ENCODE measurements around the gene P4HTM.
"Not testable (repeated sequence)": the region's sequence is repeated elsewhere in the genome, so short reads cannot be mapped to it uniquely, and the experiment has no call there.

P4HTM gene

GRCh38 chr3:48985831-48986376 is 4.1 kb upstream of the P4HTM start:
- DNase-seq: no peak

DNA sequence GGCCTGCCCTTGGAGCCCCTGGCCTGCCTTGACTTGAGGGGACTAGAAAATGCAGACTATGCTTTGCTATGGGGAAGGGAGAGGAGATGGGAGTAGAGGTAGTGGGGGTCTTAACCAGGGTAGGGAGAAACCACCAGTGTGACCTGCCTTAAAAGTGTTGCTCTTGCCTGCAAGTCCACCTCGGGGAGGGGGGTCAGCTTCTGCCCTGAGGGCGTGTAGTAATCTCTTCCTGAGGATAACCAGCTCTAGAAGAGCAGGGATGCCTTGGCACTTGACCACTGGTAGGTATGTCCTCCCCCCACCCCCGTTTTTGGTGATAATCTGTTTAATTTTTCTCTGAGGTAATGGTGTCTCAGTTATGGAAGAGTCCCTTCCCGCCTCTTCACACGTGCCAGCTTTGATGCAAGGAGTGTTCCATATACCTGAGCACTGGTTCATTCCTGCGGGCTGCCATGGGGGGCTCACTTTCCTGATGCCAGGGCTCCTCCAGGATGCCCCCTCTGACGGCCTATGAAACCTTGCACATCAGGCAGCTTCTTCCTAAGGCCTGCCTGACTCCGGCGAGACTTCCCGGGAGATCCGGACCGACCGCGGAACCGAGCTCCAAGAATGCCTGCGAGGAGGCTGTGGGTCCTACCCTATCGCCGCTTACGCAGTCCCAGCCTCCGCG is 780 bp upstream of the P4HTM start:
- DNase-seq: peak in 1 of 2 experiments; percentile 34

- peak; percentile 37 to 63 for DNase-seq
Measured at GRCh38 chr3:48990636-48991469, 812 bp downstream of the P4HTM start.

DNA sequence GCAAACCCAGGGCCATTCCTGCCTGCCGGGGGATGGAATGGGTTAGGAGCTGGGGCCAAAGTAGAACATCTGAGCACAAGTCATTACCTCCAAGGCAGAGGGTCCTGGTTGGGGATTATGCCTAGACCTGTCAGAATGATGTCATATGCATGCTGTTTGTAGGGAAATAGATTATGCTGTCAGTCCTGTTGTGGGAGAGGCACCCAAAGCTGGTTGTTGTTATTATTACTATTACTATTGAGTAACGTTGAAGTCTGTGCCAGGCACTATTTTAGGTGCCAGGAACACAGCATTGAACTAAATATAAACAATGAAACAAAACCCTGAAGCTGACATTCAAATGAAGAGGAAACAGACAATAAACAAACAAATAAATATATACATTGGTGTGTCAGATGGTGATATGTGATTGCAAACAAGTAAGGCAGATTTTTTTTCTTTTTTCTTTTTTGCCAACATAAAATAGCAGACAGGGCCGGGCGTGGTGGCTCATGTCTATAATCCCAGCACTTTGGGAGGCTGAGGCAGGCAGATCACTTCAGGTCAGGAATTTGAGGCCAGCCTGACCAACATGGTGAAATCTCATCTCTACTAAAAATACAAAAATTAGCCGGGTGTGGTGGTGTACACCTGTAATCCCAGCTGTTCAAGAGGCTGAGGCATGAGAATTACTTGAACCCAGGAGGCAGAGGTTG is 2.0 kb downstream of the P4HTM start:
- DNase-seq: no peak

- DNase-seq: no peak
Measured at GRCh38 chr3:48993834-48994233, 3.8 kb downstream of the P4HTM start.

GRCh38 chr3:48996640-48997039 is 6.6 kb downstream of the P4HTM start:
- no peak for DNase-seq

GRCh38 chr3:48997102-48997635 is 7.1 kb downstream of the P4HTM start:
- DNase-seq: no peak

- peak in 1 of 2 experiments; percentile 52 for DNase-seq
Measured at GRCh38 chr3:48997714-48998637, 7.9 kb downstream of the P4HTM start.

GRCh38 chr3:48999085-48999858 is 9.2 kb downstream of the P4HTM start:
- no peak for DNase-seq

- no peak for DNase-seq
Measured at GRCh38 chr3:49001155-49001554, 11.1 kb downstream of the P4HTM start.

DNA sequence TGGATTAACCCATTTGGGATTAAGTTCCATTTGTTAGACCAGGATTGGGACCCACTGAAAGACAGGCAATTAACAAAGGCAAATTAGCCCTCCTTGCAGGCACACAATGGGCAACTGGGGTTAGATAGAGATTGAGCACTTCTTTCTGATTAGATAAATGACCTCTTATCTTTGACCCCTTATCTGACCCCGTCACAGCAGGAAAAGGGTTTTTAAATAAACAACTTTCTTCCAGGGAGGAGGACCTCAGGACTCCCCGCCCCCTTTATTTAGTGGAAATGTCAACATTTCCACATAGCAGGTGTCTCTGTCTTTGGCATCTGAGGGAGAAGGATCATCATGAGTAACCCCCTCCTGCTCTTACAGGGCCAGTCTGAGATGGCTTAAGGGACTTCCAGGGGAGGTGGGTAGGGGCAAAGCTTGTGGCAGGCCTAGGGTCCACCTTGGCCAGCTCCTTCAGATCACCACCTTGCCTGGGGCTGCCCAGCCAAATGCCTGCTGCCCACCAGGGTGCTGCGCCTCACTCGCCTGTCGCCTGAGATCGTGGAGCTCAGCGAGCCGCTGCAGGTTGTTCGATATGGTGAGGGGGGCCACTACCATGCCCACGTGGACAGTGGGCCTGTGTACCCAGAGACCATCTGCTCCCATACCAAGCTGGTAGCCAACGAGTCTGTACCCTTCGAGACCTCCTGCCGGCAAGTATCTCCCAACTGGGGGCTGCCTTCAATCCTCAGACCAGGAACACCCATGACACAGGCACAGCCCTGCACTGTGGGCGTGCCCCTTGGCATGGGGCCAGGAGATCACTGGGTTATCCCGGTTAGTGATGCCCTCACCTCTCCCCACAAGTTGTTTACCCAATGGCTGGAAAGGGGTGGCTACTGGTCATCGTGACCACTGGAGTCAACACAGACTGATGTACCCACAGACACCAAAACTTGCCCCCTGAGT is 14.6 kb downstream of the P4HTM start:
- DNase-seq: no peak

DNA sequence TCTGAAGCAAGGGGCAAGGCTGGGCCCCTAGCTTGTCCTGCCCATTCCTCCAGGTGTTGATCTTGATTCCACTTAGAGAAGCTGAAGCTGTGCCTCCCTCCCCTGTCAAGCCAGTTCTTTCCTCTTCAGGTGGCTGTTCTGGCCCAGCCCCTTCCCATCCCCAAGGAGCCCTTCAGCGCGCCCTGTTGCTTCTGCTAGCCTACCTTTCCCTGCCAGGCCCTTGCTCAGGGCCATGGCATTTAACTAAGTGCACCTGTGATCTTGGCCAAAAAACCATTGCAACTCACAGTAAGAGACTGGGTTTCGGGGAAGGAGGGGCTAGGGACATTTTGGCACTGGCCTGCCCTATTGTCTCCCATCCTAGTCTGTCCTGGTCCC is 15.3 kb downstream of the P4HTM start:
- DNase-seq: no peak

GRCh38 chr3:49005998-49006397 is 16.0 kb downstream of the P4HTM start:
- no peak for DNase-seq

DNA sequence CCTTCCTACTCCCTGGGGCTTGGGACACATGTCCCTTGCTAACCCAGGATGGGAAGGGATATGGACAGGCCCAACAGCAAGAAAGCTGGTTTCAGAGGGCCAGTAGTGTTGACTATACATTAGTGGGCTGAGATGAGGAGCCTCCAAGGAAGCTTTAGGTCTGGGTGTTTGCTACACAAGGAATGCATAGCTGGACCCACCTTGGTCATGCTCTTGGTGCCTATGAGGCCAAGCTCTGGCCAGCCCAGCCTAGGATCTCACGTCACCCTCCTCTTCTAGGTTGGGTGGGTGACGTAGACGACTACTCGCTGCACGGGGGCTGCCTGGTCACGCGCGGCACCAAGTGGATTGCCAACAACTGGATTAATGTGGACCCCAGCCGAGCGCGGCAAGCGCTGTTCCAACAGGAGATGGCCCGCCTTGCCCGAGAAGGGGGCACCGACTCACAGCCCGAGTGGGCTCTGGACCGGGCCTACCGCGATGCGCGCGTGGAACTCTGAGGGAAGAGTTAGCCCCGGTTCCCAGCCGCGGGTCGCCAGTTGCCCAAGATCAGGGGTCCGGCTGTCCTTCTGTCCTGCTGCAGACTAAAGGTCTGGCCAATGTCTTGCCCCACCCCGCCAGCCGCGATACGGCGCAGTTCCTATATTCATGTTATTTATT is 16.5 kb downstream of the P4HTM start:
- peak in 1 of 2 experiments; percentile 25 for DNase-seq

- DNase-seq: peak; percentile 94 to 97
Measured at GRCh38 chr3:49007068-49007770, 17.2 kb downstream of the P4HTM start, which contains the start of gene WDR6. Gene WDR6, plus strand, starts transcription at chr3:49007391. Its CDS starts 41 bp downstream, at chr3:49007432.

DNA sequence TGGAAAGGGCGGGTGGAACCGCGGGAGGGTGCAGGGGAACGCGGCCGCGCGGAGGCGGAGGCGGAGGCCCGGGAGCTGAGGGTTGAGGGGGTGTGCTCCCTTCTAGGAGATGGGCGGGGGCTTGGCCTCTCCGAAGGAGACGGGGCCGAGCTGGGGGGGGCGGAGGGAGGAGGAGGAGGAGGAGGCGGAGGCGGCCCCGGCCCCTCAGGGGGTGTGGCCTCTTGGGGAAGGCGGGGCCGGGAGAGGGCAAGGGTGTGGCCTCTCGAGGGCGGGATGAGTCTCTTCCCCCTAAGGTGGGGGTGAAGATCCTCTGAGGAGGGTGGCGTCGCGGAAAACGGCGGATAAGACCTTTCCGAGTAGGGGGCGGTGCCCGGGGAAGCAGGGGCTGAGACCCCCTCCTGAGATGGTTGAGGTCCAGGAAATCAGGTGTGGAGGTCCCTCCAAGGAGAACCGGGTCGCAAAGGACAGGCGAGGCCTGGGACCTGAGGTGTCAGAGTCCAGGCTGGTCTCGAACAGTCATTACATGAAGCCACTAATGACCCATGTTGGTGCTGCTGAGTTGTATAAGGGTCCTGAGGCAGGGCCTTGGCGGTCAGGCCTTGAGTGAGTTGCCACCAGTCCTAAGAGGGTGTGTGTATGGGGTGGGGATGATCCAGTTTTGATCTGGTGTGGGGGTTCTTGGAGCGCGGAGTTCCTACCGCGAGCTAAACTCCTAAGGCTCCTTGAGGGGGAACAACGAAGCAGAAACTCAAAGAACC is 17.9 kb downstream of the P4HTM start:
- DNase-seq: peak; percentile 16 to 68

DNA sequence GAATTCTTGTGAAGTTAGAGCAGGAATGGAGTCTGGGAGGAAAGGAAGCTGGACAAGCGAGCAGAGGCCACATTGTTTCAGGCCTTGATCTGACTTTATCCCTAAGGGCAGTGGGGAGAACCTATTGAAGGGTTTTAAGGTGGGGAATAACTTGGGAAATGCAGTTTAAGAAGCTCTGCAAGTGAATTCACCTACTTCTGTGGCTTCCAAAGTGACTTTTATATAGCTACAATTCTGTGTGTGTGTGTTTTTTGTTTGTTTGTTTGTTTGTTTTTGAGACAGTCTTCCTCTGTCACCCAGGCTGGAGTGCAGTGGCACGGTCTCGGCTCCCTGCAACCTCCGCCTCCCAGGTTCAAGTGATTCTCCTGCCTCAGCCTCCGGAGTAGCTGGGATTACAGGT is 18.6 kb downstream of the P4HTM start:
- DNase-seq: not testable (repeated sequence)

GRCh38 chr3:49009396-49009795 is 19.4 kb downstream of the P4HTM start:
- DNase-seq: no peak
